Activated CD8-positive, alpha-beta memory T cell treated with anti-CD3 and anti-CD28 coated beads, Interleukin-2, amount 10 ng/mL, durations not matched to agents 7 days and 5 days (primary cell): ENCODE measurements around the gene MYL7. TPM values are rescaled to one million over a fixed set of nuclear protein-coding genes. Genes with fewer than 3 reads are reported as not detected.

Source experiments
- ATAC-seq: fragments of 150-1000 bp; cut with Tn5 transposase; one replicate; pipeline ENCODE4 v1.10.0; 2021; ENCODE audit warnings: moderate library complexity
- CTCF ChIA-PET: fragments of 350-600 bp; sonication (Branson Sonifier 250); formaldehyde crosslinking; loops from one replicate; lab custom pipeline; 2021; ENCODE audit warnings: antibody characterized with exemption; lab: Charles Lee
- DNase-seq: peaks from one replicate; pipeline ENCODE4 v3.0.0-alpha.2; 2020
- H3K27ac Mint-ChIP-seq: one replicate; pipeline ENCODE4 v1.8.0; 2021; ENCODE audit warnings: mild to moderate bottlenecking, mixed read lengths
- H3K27me3 Mint-ChIP-seq: one replicate; pipeline ENCODE4 v1.8.0; 2021; ENCODE audit warnings: mixed read lengths
- H3K36me3 Mint-ChIP-seq: one replicate; pipeline ENCODE4 v1.8.0; 2021; ENCODE audit warnings: mild to moderate bottlenecking, mixed read lengths
- H3K4me1 Mint-ChIP-seq: one replicate; pipeline ENCODE4 v1.8.0; 2021; ENCODE audit warnings: mixed read lengths
- H3K4me3 Mint-ChIP-seq: one replicate; pipeline ENCODE4 v1.8.0; 2021; ENCODE audit warnings: mild to moderate bottlenecking, moderate library complexity, mixed read lengths
- H3K9me3 Mint-ChIP-seq: one replicate; pipeline ENCODE4 v1.8.0; 2022; ENCODE audit warnings: low read depth, mixed read lengths
- total RNA-seq, 2 experiments: library from RNA; stranded (reverse); gene quantifications; one replicate each; pipeline ENCODE4 v1.2.3, GENCODE V29; 2021

Gene MYL7
- total RNA-seq, 2 experiments from 2014 or later, result not detected

DNA sequence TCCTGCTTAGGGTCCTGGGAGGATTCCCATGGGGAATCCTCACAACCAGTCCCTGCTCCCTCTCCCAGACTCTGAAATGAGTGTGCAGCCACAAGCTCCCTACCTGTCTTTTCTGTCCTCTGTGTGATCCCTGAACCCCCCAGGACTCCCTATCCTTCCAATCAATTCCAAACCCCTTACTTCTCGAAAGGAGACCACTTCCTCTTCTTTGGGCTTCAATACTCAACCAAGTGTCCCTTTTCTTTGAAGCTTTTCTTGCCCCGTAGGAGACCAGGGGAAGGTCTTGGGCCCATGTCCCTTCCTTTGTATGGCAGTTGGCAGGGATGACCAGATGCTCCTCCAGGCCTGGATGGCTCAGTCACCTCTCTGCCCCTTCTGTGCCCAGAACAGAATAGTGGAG is 35.3 kb downstream of the MYL7 start:
- Mint-ChIP-seq H3K27me3 (peaks cover 29% of the 10 kb centered on the region), H3K4me1 (peaks cover 4% of the 10 kb centered on the region), H3K36me3 (no peaks in the 10 kb centered on the region), H3K27ac (no peak overlapping the region), H3K4me3 (peak overlapping the region; percentile 22), H3K9me3 (no peaks in the 10 kb centered on the region)
- ATAC-seq (no peak), DNase-seq (no peak)
- CTCF ChIA-PET, result no interaction called here

DNA sequence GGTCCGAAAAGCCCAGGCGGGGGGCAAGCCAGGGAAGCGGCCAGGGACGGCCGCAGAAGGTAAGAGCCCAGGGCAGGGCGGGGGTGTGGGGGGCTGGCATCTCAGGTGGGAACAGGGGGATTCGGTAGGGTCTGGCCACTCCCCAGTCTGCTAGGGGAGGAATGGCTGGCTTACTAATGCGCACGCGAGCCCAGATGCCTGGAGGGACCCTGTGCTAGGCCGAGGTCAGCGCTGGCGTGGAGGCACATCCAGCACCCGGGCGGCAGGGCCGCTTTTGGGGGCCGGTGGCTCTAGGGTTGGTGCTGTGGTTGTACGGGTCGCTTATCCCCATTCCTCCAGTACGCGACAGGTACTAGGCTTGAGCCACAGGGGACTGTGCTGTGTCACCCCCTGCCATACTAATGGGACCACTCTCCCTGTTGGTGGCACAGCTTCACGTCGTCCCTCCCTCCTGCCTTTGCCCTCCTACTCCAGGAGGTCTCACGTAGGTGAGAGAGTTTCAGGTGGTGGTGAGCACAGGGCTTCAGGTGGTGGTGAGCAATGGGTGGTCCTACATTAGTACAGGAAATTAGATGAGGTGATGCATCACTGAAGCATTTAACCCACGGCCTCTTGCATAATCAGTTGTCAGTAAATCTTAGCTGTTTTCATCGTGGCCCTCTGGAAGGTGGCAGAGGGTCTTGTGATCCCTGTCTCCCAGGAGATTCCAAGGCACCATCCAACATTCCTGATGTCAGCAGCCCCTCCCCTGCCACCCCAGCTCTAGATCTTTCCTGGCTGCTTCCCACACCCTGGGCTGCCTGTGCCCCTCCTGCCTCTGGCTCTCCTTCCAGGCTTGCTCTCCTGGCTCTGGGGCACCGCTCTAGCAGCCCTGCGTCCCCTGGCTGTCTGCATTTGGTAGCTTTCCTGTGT is 36.0 kb downstream of the MYL7 start:
- Mint-ChIP-seq H3K4me1 (peaks cover 4% of the 10 kb centered on the region), H3K27me3 (peaks cover 29% of the 10 kb centered on the region), H3K4me3 (peak overlapping the region; percentile 42), H3K36me3 (no peaks in the 10 kb centered on the region), H3K27ac (no peak overlapping the region), H3K9me3 (no peaks in the 10 kb centered on the region)
- CTCF ChIA-PET, result no interaction called here
- ATAC-seq (peak; percentile 9), DNase-seq (no peak)

DNA sequence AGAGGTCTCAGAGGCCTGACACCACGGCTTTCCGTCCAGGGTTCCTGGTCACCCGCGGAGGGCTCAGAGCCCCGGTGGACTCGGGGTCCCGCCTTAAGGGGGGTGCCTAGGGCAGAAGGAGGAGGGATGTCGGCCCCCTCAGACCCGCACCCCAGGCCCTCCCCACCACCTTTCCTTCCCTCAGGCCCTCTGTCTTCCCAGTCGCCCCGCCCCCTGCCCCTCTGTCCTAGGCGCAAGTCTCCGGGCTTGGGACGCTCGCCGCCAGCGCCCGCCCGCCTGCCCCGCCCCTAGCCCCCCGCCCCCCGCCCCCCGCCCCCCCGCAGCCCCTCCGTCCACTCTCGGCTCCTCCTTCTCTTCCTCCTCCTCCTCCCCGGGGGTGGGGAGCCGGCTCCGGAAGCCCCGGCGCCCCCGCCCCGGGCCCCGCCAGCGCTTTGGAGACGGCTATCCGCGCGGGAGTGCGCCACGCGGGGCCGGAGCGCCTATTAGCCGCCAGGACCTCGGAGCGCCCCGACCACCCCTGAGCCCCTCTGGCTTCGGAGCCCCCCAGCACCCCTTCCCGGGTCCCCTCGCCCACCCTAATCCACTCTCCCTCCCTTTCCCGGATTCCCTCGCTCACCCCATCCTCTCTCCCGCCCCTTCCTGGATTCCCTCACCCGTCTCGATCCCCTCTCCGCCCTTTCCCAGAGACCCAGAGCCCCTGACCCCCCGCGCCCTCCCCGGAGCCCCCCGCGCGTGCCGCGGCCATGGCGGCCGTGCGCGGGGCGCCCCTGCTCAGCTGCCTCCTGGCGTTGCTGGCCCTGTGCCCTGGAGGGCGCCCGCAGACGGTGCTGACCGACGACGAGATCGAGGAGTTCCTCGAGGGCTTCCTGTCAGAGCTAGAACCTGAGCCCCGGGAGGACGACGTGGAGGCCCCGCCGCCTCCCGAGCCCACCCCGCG is 36.9 kb downstream of the MYL7 start, which contains the start of gene AEBP1:
AEBP1 (plus strand) TSS at position 423 of the 937 bp plus-strand sequence; CDS start at position 744, 321 bp downstream.
- no peaks in the 10 kb centered on the region for H3K9me3 Mint-ChIP-seq

DNA sequence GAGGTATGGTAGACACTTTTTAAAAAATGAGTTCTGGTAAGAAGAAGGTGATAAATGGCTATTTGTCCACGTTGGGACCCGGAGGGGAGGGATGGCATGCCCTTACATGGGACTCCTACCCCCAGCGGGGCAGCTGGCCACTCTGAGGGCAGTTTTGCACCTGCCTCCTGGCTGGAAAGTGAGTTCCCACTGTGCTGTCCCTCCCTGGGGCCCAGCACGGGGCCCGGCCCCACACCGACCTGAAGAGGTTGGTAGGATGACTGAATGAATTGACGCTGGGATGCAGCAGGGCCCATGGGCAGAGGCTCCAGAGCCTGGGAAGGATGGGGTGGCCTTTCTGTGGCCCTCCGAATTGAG is 37.6 kb downstream of the MYL7 start:
- H3K4me1 Mint-ChIP-seq, result peaks cover 6% of the 10 kb centered on the region
- ATAC-seq, result no peak
- no peaks in the 10 kb centered on the region for H3K9me3 Mint-ChIP-seq
- CTCF ChIA-PET, result no interaction called here
- DNase-seq, result no peak
- H3K36me3 Mint-ChIP-seq, result no peaks in the 10 kb centered on the region
- no peak overlapping the region for H3K27ac Mint-ChIP-seq
- H3K4me3 Mint-ChIP-seq, result no peak overlapping the region
- peaks cover 29% of the 10 kb centered on the region for H3K27me3 Mint-ChIP-seq

More for the DNA sequence above, 36.9 kb downstream of the MYL7 start, which contains the start of gene AEBP1:
- no peaks in the 10 kb centered on the region for H3K36me3 Mint-ChIP-seq
- H3K27ac Mint-ChIP-seq, result no peak within 1 kb of the TSS
- DNase-seq (no peak), ATAC-seq (peak; percentile 65)
- peaks cover 4% of the 10 kb centered on the region for H3K4me1 Mint-ChIP-seq
- H3K4me3 Mint-ChIP-seq, result peak within 1 kb of the TSS; percentile 42
- H3K27me3 Mint-ChIP-seq, result peaks cover 29% of the 10 kb centered on the region
- CTCF ChIA-PET, result no interaction called here

DNA sequence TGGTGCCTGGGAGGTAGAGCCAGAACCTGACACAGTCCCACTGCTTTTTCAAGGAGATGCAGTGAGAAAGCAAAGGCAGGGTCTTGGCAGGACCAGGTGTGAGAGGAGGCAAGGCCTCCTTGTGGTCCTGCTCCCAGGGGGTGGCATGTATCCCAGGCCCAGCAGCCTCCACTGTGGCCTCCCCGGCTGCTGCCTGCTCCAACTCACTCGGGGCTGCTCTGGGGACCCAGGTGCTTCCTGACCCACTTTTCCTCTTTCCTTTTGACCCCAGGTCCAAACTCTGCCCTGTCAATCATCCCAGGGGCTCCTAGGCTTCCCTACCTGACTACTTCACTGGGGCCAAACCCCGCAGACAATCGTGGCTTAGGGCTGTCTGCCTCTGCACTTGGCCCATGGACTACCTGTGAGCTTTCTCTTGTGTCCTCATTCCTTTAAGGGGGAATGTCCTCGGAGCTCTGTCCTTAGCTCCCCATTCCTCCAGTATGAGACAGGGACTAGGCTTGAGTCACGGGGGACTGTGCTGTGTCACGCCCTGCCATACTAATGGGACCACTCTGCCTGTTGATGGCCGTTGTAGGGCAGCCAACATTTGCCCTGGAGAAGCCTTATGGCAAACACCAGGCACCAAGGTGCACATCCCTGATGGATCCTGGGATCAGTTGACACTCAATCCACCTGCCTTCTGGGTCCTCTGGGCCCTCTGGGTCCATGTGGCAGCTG is 38.1 kb downstream of the MYL7 start:
- CTCF ChIA-PET, result no interaction called here

DNA sequence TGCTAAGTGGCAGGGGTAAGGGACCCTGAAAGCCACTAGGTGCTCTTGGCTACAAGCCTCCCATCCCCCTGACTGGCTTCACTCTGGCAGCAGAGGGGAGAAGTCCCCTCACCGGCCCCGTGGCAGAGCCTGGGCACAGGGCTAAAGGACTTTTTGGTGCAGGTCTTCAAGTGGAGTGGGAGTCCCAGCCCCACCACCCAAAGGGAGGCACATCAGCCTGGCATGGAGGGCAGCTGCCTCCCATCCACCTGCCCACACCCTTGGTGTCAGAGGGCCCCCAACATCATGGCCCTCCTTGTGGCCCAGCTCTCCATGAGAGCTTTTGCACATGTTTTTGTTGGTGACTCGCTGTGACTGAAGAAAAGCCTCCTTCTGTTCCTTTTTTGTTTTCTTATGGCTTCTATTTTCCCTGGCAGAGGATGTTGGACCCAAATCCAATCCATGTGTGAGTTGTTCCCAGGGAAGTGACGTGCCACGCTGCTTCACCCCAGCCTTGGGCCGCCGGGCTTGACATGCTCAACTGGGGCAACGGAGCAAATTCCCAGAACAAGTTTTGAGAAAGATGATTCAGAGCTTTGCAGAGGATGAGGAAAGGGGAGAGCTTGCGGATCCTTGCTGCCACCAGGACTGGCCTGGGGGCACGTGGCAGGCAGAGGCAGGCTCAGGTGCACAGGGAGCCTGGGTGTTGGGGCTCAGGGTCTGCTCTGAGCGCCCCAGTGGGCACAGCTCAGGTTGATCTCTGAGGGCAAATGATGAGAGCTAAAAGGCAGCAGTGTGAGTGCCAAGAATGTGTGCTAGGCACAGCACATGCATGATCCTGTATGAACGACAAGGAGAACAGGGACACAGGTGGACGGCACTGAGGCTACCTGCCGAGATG is 38.9 kb downstream of the MYL7 start:
- no peaks in the 10 kb centered on the region for H3K36me3 Mint-ChIP-seq
- peaks cover 18% of the 10 kb centered on the region for H3K4me1 Mint-ChIP-seq
- ATAC-seq (no peak), DNase-seq (no peak)
- H3K4me3 Mint-ChIP-seq, result no peak overlapping the region
- H3K27me3 Mint-ChIP-seq, result peaks cover 29% of the 10 kb centered on the region
- CTCF ChIA-PET, result interaction anchor here (0.7 kb wide), 1 partner anchor 524 kb away, joined by 3 read pairs; no protein-coding TSS in a partner anchor
- H3K9me3 Mint-ChIP-seq, result no peaks in the 10 kb centered on the region
- H3K27ac Mint-ChIP-seq, result no peak overlapping the region

More for the DNA sequence above, 38.1 kb downstream of the MYL7 start:
- H3K27ac Mint-ChIP-seq, result no peak overlapping the region
- no peak for DNase-seq
- H3K4me3 Mint-ChIP-seq, result no peak overlapping the region
- no peaks in the 10 kb centered on the region for H3K9me3 Mint-ChIP-seq
- no peaks in the 10 kb centered on the region for H3K36me3 Mint-ChIP-seq
- ATAC-seq, result no peak
- peaks cover 29% of the 10 kb centered on the region for H3K27me3 Mint-ChIP-seq
- peaks cover 10% of the 10 kb centered on the region for H3K4me1 Mint-ChIP-seq

DNA sequence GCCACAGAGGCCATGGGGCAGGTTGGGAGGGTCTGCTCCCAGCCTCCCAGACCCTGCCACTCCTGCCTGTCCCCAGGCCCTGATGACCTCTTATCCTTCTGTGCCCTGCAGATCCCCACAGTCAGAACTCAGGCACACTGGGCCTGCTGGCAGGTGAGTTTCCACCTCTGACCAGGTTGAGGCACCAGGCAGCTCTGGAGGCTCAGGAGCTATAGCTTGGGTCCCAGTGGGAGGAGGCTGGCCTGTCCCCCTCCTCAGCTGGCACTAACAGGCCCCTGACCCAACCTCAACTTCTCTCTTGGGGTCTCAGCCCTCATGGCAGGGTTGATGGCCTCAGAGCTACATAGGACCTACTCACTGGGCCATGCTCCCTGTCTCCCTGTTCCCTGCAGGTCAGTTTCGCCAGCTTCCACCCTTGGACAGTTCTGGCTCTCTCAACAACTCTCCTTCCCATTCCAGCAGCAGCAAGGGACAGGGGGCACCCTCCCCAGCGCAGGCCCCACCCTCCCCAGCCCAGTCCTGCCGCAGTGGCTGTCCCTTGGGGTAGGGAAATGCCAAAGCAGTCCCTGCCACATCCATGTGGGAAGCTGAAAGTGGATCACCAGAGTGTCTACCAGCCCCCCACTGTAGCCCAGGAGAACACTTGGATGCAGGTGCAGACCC is 39.7 kb downstream of the MYL7 start:
- Mint-ChIP-seq H3K27ac (no peak overlapping the region), H3K36me3 (no peaks in the 10 kb centered on the region), H3K27me3 (peaks cover 29% of the 10 kb centered on the region), H3K4me3 (no peak overlapping the region), H3K9me3 (no peaks in the 10 kb centered on the region), H3K4me1 (peaks cover 26% of the 10 kb centered on the region)
- no peak for DNase-seq
- CTCF ChIA-PET, result interaction anchor here (0.7 kb wide), 1 partner anchor 523 kb away, joined by 3 read pairs; no protein-coding TSS in a partner anchor
- no peak for ATAC-seq

DNA sequence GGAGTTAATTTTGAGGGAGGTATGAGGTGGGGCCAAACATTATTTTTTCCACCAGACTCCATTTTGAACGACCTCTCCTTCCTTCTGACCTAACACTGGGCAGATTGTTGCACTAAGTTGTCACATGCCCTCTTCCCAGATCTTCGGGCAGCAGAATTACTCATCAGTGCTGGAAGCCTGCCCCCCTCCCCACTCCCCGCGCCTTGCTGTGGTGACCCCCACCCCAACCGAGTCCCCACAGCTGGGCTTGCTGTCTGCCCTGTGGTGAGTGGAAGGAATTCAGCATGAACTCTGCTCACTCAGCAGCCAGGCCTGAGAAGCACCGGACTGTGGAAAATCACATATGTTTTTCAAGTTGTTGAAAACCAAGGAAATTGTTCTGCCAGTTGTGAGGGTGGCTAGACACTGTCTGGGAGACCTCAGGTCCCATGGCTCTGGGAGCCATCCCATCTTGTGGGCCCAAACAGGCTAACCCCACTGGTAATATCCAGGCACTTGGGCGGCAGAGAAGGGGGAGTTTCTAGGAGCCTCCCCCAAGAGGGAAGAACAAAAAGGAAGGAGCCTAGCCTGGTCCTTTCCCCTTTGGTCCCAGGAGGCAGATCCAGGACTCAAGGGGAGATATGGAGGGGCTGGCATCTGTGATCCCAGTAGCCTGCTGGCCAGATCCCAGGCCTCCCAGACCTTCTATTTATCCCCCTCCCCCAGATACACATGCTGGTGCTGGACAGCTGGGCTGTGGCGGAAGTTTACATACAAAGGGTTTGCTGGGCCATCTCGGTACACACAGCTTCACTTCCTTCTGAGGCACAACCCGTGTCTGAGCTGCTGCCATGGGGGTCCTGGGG is 40.5 kb downstream of the MYL7 start:
- ATAC-seq (no peak), DNase-seq (no peak)
- H3K27ac Mint-ChIP-seq, result no peak overlapping the region
- no peak overlapping the region for H3K4me3 Mint-ChIP-seq
- peaks cover 25% of the 10 kb centered on the region for H3K27me3 Mint-ChIP-seq
- H3K4me1 Mint-ChIP-seq, result peaks cover 28% of the 10 kb centered on the region
- no peaks in the 10 kb centered on the region for H3K9me3 Mint-ChIP-seq
- H3K36me3 Mint-ChIP-seq, result no peaks in the 10 kb centered on the region
- CTCF ChIA-PET, result no interaction called here

DNA sequence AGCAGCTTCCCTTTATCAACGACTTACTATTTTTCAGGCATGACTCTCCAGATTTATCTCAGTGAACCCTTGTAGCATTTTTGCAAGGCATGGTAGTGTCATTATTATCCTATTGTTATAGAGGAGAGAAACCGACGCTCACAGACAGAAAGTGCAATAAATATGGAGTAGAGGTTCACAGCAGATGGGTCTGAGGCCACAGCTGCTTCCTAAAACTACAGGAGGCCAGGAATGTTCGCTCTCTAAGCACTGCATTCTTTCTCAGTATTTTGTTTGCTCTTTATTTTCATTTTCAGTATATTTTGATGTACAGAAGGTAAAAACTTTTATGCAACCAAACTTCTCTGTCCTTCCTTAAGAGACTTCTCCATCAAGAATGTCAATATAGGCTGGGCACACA is 41.5 kb downstream of the MYL7 start:
- H3K9me3 Mint-ChIP-seq, result no peaks in the 10 kb centered on the region
- H3K36me3 Mint-ChIP-seq, result no peaks in the 10 kb centered on the region
- CTCF ChIA-PET, result interaction anchor here (0.7 to 3.4 kb wide), 2 partner anchors 14 to 449 kb away, joined by 3 to 14 read pairs; no protein-coding TSS in a partner anchor

DNA sequence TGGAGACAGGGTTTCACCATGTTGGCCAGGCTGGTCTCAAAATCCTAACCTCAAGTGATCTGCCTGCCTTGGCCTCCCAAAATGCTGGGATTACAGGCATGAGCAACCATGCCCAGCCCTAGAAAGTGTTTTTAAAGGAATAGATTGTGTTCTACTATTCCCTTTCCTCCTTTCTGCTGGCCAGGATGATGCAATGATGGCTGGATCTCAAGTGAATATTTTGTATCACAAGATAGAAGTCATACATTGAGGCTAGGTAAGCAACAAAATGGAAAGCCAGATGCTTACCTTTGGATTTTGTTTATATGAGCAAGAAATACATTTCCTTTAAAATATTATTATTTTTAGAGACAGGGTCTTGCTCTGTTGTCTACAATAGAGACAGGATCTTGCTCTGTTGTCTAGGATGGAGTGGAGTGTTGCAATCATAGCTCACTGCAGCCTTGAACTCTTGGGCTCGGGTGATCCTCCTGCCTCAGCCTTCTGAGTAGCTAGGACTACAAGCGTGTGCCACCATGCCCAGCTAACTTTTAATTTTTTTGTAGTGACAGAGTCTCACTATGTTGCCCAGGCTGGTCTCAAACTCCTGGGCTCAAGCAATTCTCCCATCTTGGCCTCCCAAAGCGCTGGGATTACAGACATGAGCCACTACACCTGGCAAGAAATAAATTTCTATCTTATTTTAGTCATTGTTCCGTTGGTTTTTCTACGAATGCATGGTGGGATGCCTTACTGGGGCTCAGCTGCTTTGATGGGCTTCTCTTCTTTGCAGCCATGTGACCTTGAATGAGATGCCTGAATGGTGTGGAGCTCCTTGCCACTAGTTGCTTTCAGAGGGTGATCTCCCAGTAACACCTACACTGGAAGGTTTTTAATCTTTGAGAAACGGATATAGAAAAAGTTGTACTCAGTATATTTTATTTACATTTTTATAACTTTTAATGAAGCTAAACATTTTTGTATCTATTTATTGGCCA is 42.8 kb downstream of the MYL7 start:
- Mint-ChIP-seq H3K9me3 (no peaks in the 10 kb centered on the region), H3K4me3 (no peak overlapping the region), H3K27ac (no peak overlapping the region), H3K27me3 (peaks cover 13% of the 10 kb centered on the region), H3K4me1 (peaks cover 24% of the 10 kb centered on the region), H3K36me3 (no peaks in the 10 kb centered on the region)
- CTCF ChIA-PET, result interaction anchor here (0.6 to 3.4 kb wide), 9 partner anchors 9 to 450 kb away, joined by 3 to 14 read pairs (median 3); partner anchors contain the start of gene YKT6
- ATAC-seq (no peak), DNase-seq (no peak)

More for the DNA sequence above, 41.5 kb downstream of the MYL7 start:
- Mint-ChIP-seq H3K27me3 (peaks cover 16% of the 10 kb centered on the region), H3K4me3 (no peak overlapping the region), H3K27ac (no peak overlapping the region), H3K4me1 (peaks cover 24% of the 10 kb centered on the region)
- DNase-seq (no peak), ATAC-seq (no peak)
